HL-60/S4 treated with phorbol 12-myristate 13-acetate at 8.2 ng/mL for 4 days and 3 days (cell line): ENCODE results near the gene FAAH2.
"Not testable (repeated sequence)": the region's sequence is repeated elsewhere in the genome, so short reads cannot be mapped to it uniquely, and the experiment has no call there.

Source experiments
- in situ Hi-C: fragments of 300-500 bp; cut with MboI; formaldehyde crosslinking; loops from 2 replicates; pipeline ENCODE4 v1.15.0; 2022; ENCODE audit warnings: low sequenced_read_pairs

Gene FAAH2

GRCh38 chrX:57286507-57287251, at the start of gene FAAH2:
TSS of gene FAAH2 (plus strand) at chrX:57286706. CDS start at chrX:57286826, 120 bp downstream.
- in situ Hi-C loops: no loop called here

- in situ Hi-C loops: no loop called here
Observed at GRCh38 chrX:57241967-57242366, 44.5 kb upstream of the FAAH2 start.

GRCh38 chrX:57251965-57252364, 34.5 kb upstream of the FAAH2 start:
- in situ Hi-C loops: no loop called here

GRCh38 chrX:57265126-57265525, 21.4 kb upstream of the FAAH2 start:
- in situ Hi-C loops: no loop called here

- in situ Hi-C loops: no loop called here
Observed at GRCh38 chrX:57266275-57266674, 20.2 kb upstream of the FAAH2 start.

GRCh38 chrX:57266871-57267270, 19.6 kb upstream of the FAAH2 start:
- in situ Hi-C loops: no loop called here

- in situ Hi-C loops: no loop called here
Observed at GRCh38 chrX:57267308-57267707, 19.2 kb upstream of the FAAH2 start.

GRCh38 chrX:57270980-57271379, 15.5 kb upstream of the FAAH2 start:
- in situ Hi-C loops: no loop called here

GRCh38 chrX:57282568-57282967, 3.9 kb upstream of the FAAH2 start:
- in situ Hi-C loops: no loop called here

- in situ Hi-C loops: no loop called here
Observed at GRCh38 chrX:57285001-57285400, 1.5 kb upstream of the FAAH2 start.

- in situ Hi-C loops: no loop called here
Observed at GRCh38 chrX:57289089-57289488, 2.6 kb downstream of the FAAH2 start.

GRCh38 chrX:57294961-57295360, 8.5 kb downstream of the FAAH2 start:
- in situ Hi-C loops: no loop called here

- in situ Hi-C loops: not testable (repeated sequence)
Observed at GRCh38 chrX:57295679-57296078, 9.2 kb downstream of the FAAH2 start.

GRCh38 chrX:57313583-57314215, 27.2 kb downstream of the FAAH2 start:
- in situ Hi-C loops: no loop called here

GRCh38 chrX:57329008-57329407, 42.5 kb downstream of the FAAH2 start:
- in situ Hi-C loops: no loop called here

GRCh38 chrX:57335790-57336189, 49.3 kb downstream of the FAAH2 start:
- in situ Hi-C loops: not testable (repeated sequence)

- in situ Hi-C loops: no loop called here
Observed at GRCh38 chrX:57353472-57354132, 67.1 kb downstream of the FAAH2 start.

GRCh38 chrX:57364145-57364544, 77.6 kb downstream of the FAAH2 start:
- in situ Hi-C loops: no loop called here

GRCh38 chrX:57366430-57366829, 79.9 kb downstream of the FAAH2 start:
- in situ Hi-C loops: no loop called here

- in situ Hi-C loops: no loop called here
Observed at GRCh38 chrX:57367649-57368048, 81.1 kb downstream of the FAAH2 start.

- in situ Hi-C loops: no loop called here
Observed at GRCh38 chrX:57368158-57368557, 81.7 kb downstream of the FAAH2 start.

GRCh38 chrX:57379296-57379695, 92.8 kb downstream of the FAAH2 start:
- in situ Hi-C loops: no loop called here
